WI38 (cell line): ENCODE results near the gene SUPV3L1.
"Not testable (repeated sequence)": the region's sequence is repeated elsewhere in the genome, so short reads cannot be mapped to it uniquely, and the experiment has no call there.

Experiments
- H3K4me3 ChIP-seq: 2 replicates; pipeline ENCODE4 v1.5.1; 2011; ENCODE audit warnings: low read depth, mild to moderate bottlenecking, control low read depth, low read length
- TF ChIP-seq, protein P1 (sequence below): IDR thresholded peaks from 2 replicates; pipeline ENCODE4 v1.5.1; 2012; ENCODE audit warnings: low read depth, mild to moderate bottlenecking, control low read depth, low read length

SUPV3L1 gene

DNA sequence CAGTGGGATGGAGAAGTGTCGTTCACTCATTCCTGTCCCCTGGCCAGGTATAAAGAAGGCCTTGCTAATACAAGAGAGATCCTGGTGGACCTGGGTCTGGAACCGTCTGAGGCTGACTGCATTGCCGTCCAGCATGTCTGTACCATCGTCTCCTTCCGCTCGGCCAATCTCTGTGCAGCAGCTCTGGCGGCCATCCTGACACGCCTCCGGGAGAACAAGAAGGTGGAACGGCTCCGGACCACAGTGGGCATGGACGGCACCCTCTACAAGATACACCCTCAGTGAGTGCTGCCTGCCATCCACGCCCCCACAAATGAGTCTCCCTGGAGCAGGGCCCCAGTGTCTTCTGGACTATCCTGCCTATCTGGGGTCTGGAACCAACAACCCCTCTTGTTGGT lies 67.3 kb downstream of the SUPV3L1 start:
- TF ChIP-seq, protein P1, sequence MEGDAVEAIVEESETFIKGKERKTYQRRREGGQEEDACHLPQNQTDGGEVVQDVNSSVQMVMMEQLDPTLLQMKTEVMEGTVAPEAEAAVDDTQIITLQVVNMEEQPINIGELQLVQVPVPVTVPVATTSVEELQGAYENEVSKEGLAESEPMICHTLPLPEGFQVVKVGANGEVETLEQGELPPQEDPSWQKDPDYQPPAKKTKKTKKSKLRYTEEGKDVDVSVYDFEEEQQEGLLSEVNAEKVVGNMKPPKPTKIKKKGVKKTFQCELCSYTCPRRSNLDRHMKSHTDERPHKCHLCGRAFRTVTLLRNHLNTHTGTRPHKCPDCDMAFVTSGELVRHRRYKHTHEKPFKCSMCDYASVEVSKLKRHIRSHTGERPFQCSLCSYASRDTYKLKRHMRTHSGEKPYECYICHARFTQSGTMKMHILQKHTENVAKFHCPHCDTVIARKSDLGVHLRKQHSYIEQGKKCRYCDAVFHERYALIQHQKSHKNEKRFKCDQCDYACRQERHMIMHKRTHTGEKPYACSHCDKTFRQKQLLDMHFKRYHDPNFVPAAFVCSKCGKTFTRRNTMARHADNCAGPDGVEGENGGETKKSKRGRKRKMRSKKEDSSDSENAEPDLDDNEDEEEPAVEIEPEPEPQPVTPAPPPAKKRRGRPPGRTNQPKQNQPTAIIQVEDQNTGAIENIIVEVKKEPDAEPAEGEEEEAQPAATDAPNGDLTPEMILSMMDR: no peak
- H3K4me3 ChIP-seq: no peak overlapping the region

DNA sequence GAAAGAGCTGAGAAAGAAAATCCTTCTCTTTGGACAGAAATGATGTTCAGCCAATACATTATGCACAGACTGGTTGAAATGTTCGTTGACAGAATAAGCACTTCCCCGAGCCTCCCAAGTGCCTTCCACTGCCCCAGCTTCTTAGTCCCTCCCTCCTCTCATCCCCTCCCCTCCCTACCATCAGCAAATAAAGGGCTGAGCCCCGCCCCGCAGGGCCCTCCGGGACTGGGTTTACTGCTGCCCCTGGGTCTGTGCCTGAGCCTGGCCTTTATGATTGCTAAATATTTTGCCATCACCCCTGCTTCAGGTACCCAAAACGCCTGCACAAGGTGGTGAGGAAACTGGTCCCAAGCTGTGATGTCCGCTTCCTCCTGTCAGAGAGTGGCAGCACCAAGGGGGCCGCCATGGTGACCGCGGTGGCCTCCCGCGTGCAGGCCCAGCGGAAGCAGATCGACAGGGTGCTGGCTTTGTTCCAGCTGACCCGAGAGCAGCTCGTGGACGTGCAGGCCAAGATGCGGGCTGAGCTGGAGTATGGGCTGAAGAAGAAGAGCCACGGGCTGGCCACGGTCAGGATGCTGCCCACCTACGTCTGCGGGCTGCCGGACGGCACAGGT lies 68.2 kb downstream of the SUPV3L1 start:
- TF ChIP-seq, protein P1: no peak
- H3K4me3 ChIP-seq: no peak overlapping the region

DNA sequence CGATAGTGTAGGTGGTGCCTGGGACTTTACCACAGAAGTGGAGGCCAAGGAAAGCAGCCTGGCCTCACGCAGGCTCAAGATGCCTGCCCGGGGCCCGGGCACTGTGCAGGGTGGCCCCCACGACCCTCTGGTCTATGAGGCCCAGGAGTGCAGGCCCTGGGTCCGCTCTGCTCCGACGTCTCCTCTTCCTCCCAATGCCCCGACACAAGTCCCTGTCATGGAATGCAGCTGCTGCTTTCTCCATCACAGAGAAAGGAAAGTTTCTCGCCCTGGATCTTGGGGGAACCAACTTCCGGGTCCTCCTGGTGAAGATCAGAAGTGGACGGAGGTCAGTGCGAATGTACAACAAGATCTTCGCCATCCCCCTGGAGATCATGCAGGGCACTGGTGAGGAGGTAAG lies 70.0 kb downstream of the SUPV3L1 start:
- TF ChIP-seq, protein P1: no peak
- no peak overlapping the region for H3K4me3 ChIP-seq

DNA sequence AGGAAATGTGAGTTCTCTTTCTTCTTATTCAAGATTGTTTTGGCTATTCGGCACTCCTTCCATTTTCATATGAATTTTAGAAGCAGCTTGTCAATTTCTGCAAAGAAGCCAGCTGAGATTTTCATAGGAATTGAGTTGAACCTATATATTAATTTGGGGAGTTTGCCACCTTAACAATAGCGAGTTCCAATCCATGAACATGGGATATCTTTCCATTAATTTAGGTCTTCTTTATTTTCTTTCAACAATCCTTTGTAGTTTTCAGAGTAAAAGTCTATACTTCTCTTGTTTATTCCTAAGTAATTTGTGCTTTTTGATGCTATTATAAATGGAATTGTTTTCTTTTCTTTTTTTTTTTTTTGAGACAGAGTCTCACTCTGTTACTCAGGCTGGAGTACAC lies 71.4 kb downstream of the SUPV3L1 start:
- H3K4me3 ChIP-seq: not testable (repeated sequence)

DNA sequence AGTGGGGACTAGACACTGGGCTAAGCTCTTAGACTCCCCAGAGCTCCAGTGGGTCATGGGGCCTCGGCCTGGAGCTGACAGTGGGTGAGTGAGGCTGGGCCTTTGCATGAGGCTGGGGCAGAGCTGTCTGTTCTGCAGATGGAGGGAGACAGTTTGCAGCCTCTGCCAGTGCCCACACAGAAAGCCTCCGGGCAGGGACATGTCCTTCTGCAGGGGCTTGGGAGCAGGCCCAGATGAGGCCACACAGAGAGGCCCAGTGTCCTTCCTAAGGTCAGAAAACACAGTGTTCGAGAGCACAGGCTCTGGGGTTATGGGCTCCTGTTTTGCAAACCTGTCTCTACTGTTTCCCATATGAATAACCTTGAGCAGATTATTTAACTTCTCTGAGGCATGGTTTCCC lies 73.1 kb downstream of the SUPV3L1 start:
- TF ChIP-seq, protein P1: no peak
- H3K4me3 ChIP-seq: no peak overlapping the region

DNA sequence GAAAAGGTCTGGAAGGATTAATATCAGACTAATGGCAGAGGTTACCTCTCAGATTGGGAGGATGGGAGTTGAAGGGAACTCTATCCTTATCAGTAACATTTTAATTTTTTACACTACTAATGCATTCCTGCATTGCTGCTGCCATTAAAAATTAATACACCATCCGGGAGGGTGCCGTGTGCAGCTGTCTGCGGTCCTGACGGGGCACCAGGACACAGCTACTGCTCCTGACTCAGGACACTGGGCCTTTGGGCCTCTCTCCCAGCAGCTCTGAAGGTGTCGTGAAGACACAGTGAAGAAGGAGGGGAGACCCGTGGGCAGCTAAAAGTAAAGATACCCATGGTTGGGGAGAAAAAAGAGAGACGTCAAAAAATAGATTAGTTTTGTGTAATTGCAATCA lies 74.8 kb downstream of the SUPV3L1 start:
- TF ChIP-seq, protein P1: no peak
- H3K4me3 ChIP-seq: no peak overlapping the region
